CD4-positive, alpha-beta T cell (primary cell): Measurements from ENCODE around the gene METTL24. TPM values are rescaled to one million over a fixed set of nuclear protein-coding genes. Genes with fewer than 3 reads are reported as not detected.

ENCODE experiments used
- ATAC-seq: fragments of 200-7000 bp; cut with Tn5 transposase; one replicate; pipeline ENCODE4 v1.10.0; 2022; ENCODE audit warnings: mild to moderate bottlenecking; ENCODE audit not compliant: poor library complexity
- CTCF ChIA-PET: fragments of 350-600 bp; sonication (Branson Sonifier 250); formaldehyde crosslinking; loops from one replicate; lab custom pipeline; 2021; ENCODE audit warnings: antibody characterized with exemption, inconsistent platforms; lab: Charles Lee
- POLR2A ChIA-PET: fragments of 350-600 bp; sonication (Branson Sonifier 250); formaldehyde crosslinking; loops from one replicate; lab custom pipeline; 2021; ENCODE audit warnings: antibody characterized with exemption, inconsistent platforms; lab: Charles Lee
- DNase-seq, 14 experiments: peaks; one replicate each; pipeline ENCODE4 v3.0.0-alpha.2; 2013 to 2020; ENCODE audit warnings: mixed read lengths in 2 of 14
- H3K27ac ChIP-seq, 2 donors: one replicate each; pipeline versions ENCODE4 v1.5.1 to v1.7.0; 2013; ENCODE audit warnings: low read length in 2 of 2, low read depth in 1 of 2, mild to moderate bottlenecking in 1 of 2
- H3K27me3 ChIP-seq, 2 experiments: 1 replicate in 1 of 2; 2 replicates in 1 of 2; pipeline versions ENCODE4 v1.6.1 to v1.7.0; 2013; ENCODE audit warnings: low read length in 2 of 2, control low read depth in 1 of 2, mild to moderate bottlenecking in 1 of 2, moderate library complexity in 1 of 2; ENCODE audit not compliant: insufficient read depth in 2 of 2, control insufficient read depth in 1 of 2
- H3K36me3 ChIP-seq: one replicate; pipeline ENCODE4 v1.6.1; 2013; ENCODE audit warnings: low read length, control low read depth; ENCODE audit not compliant: insufficient read depth
- H3K4me1 ChIP-seq: one replicate; pipeline ENCODE4 v1.6.1; 2013; ENCODE audit warnings: low read length, control low read depth; ENCODE audit not compliant: insufficient read depth
- H3K4me3 ChIP-seq: one replicate; pipeline ENCODE4 v1.5.1; 2013; ENCODE audit warnings: mild to moderate bottlenecking, low read length, moderate library complexity
- H3K9me3 ChIP-seq, 2 experiments: 1 replicate in 1 of 2; 2 replicates in 1 of 2; pipeline versions ENCODE4 v1.6.1 to v1.7.0; 2013; ENCODE audit warnings: low read length in 2 of 2, mild to moderate bottlenecking in 2 of 2, control low read depth in 1 of 2, moderate library complexity in 1 of 2; ENCODE audit not compliant: control insufficient read depth in 1 of 2, insufficient read depth in 1 of 2
- H3K27ac Mint-ChIP-seq: one replicate; pipeline ENCODE4 v1.8.0; 2020; ENCODE audit warnings: mixed read lengths
- H3K27me3 Mint-ChIP-seq: one replicate; pipeline ENCODE4 v1.8.0; 2021; ENCODE audit warnings: mixed read lengths
- H3K36me3 Mint-ChIP-seq: one replicate; pipeline ENCODE4 v1.8.0; 2021; ENCODE audit warnings: low read depth, mixed read lengths
- H3K4me1 Mint-ChIP-seq: one replicate; pipeline ENCODE4 v1.8.0; 2021; ENCODE audit warnings: low read depth, mixed read lengths
- H3K4me3 Mint-ChIP-seq: one replicate; pipeline ENCODE4 v1.8.0; 2020; ENCODE audit warnings: mild to moderate bottlenecking, mixed read lengths
- H3K9me3 Mint-ChIP-seq: one replicate; pipeline ENCODE4 v1.8.0; 2020; ENCODE audit warnings: mixed read lengths
- intact Hi-C, 2 experiments: fragments of 100-400 bp; cut with DNase I in 1 of 2; cut with micrococcal nuclease in 1 of 2; formaldehyde crosslinking; loops; one replicate each; pipeline versions ENCODE4 v1.15.1 to v1.9.0; 2023 to 2025; cut with DNase I, micrococcal nuclease
- total RNA-seq, 174 experiments: library from RNA in 2 of 174; stranded (reverse) in 2 of 174; gene quantifications; one replicate each; pipeline ENCODE4 v1.2.3 and lab custom pipeline; 2021 to 2026
- TF ChIP-seq, protein P1 (sequence below): fragments of 200-600 bp; IDR thresholded peaks from one replicate; pipeline ENCODE4 v1.8.0; 2022; ENCODE audit warnings: antibody characterized with exemption, mild to moderate bottlenecking

METTL24 gene
- total RNA-seq, 2 experiments from 2014 or later = not detected

- ChIA-PET POLR2A (no interaction called here), CTCF (no interaction called here)
- Mint-ChIP-seq H3K9me3 (no peaks in the 10 kb centered on the region), H3K4me1 (no peaks in the 10 kb centered on the region), H3K27ac (no peak overlapping the region), H3K27me3 (no peaks in the 10 kb centered on the region), H3K36me3 (no peaks in the 10 kb centered on the region), H3K4me3 (no peak overlapping the region)
- H3K4me3 ChIP-seq = no peak overlapping the region
- H3K4me1 ChIP-seq = no peaks in the 10 kb centered on the region
- TF ChIP-seq, protein P1, sequence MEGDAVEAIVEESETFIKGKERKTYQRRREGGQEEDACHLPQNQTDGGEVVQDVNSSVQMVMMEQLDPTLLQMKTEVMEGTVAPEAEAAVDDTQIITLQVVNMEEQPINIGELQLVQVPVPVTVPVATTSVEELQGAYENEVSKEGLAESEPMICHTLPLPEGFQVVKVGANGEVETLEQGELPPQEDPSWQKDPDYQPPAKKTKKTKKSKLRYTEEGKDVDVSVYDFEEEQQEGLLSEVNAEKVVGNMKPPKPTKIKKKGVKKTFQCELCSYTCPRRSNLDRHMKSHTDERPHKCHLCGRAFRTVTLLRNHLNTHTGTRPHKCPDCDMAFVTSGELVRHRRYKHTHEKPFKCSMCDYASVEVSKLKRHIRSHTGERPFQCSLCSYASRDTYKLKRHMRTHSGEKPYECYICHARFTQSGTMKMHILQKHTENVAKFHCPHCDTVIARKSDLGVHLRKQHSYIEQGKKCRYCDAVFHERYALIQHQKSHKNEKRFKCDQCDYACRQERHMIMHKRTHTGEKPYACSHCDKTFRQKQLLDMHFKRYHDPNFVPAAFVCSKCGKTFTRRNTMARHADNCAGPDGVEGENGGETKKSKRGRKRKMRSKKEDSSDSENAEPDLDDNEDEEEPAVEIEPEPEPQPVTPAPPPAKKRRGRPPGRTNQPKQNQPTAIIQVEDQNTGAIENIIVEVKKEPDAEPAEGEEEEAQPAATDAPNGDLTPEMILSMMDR = no peak
- no peaks in the 10 kb centered on the region for H3K36me3 ChIP-seq
- DNase-seq (no peak), ATAC-seq (no peak)
- H3K9me3 ChIP-seq = no peaks in the 10 kb centered on the region
- peaks cover 0 to 2% of the 10 kb centered on the region in 2 experiments for H3K27me3 ChIP-seq
- intact Hi-C loops = no loop called here
- H3K27ac ChIP-seq = no peak overlapping the region
Measured at GRCh38 chr6:110325197-110325596, 33.0 kb downstream of the METTL24 start.

GRCh38 chr6:110324548-110324947 is 33.6 kb downstream of the METTL24 start:
- intact Hi-C loops = no loop called here
- Mint-ChIP-seq H3K4me1 (no peaks in the 10 kb centered on the region), H3K27me3 (no peaks in the 10 kb centered on the region), H3K36me3 (no peaks in the 10 kb centered on the region), H3K27ac (no peak overlapping the region), H3K4me3 (no peak overlapping the region), H3K9me3 (no peaks in the 10 kb centered on the region)
- no peaks in the 10 kb centered on the region for H3K27me3 ChIP-seq
- H3K4me1 ChIP-seq = no peaks in the 10 kb centered on the region
- POLR2A ChIA-PET = no interaction called here
- H3K9me3 ChIP-seq = no peaks in the 10 kb centered on the region
- no peaks in the 10 kb centered on the region for H3K36me3 ChIP-seq
- no peak overlapping the region for H3K27ac ChIP-seq
- CTCF ChIA-PET = no interaction called here
- TF ChIP-seq, protein P1 = no peak
- ATAC-seq = no peak
- no peak for DNase-seq
- no peak overlapping the region for H3K4me3 ChIP-seq

- ChIA-PET POLR2A (no interaction called here), CTCF (no interaction called here)
- H3K36me3 Mint-ChIP-seq = no peaks in the 10 kb centered on the region
- H3K9me3 Mint-ChIP-seq = no peaks in the 10 kb centered on the region
- H3K4me3 Mint-ChIP-seq = no peak overlapping the region
- Histone ChIP-seq H3K36me3 (no peaks in the 10 kb centered on the region), H3K4me1 (no peaks in the 10 kb centered on the region), H3K27ac (no peak overlapping the region), H3K4me3 (no peak overlapping the region), H3K27me3 (no peaks in the 10 kb centered on the region), H3K9me3 (no peaks in the 10 kb centered on the region)
- intact Hi-C loops = no loop called here
- DNase-seq (no peak), ATAC-seq (no peak)
- no peaks in the 10 kb centered on the region for H3K27me3 Mint-ChIP-seq
- no peaks in the 10 kb centered on the region for H3K4me1 Mint-ChIP-seq
- H3K27ac Mint-ChIP-seq = no peak overlapping the region
- TF ChIP-seq, protein P1 = no peak
Measured at GRCh38 chr6:110323258-110323657, 34.9 kb downstream of the METTL24 start.
